GM21367 (cell line): ENCODE data around the gene PID1.
"Not testable (repeated sequence)": the region's sequence is repeated elsewhere in the genome, so short reads cannot be mapped to it uniquely, and the experiment has no call there.

Source experiments
- ATAC-seq: cut with Tn5 transposase; IDR thresholded peaks from one replicate; pipeline ENCODE4 v1.9.1; 2021; ENCODE audit not compliant: unreplicated experiment

The PID1 gene

DNA sequence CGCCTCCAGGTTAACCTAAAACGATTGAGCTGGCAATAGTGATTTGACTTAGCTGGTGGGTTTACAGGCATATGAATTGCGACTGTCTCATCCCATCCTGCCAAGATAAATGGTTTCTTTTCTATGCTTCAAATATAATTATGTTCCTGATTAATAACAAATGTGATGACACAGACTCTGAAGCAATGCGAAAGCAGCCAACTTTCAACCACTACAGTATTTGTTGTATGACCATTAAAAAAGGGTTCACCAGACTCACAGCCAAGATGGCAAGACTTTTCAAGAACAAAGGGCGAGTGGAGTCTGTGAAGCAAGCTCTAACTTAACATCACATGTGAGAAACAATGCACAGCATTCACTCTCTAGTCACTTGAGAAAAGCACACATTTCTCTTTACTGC is 186.6 kb downstream of the PID1 start:
- ATAC-seq = no peak

DNA sequence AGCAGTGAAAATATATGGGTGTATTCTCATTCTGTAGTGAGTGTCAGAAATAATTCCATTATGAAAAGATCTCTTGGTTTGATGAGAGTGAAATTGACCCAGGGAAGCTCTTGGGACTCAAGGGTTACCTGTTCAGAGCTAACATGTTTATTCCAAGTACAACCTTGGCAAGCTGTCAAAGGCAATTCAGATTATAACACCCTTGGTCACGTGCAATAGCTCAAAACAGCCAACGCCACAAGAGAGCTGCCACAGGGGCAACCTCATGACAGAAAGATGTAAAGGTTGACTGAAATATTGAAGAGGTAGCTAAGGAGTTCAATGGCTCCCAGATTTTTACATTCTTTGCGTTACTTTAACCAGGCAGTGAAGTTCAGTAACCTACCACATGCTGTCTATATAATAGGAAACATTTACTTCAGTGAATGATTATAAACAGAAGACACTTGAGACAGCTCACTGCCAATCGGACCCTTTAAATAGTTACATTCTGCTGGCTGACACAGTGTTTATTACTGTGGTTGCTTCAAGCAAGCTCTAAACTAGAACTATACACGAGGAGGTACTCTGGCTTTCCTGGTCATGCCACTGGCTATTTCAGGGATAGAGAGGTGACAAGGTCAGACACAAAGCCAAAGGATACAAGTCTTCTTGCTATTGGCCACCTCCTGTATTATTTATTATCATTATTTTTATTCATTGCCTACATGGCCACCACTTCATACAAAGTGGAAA is 187.3 kb downstream of the PID1 start:
- ATAC-seq = no peak

DNA sequence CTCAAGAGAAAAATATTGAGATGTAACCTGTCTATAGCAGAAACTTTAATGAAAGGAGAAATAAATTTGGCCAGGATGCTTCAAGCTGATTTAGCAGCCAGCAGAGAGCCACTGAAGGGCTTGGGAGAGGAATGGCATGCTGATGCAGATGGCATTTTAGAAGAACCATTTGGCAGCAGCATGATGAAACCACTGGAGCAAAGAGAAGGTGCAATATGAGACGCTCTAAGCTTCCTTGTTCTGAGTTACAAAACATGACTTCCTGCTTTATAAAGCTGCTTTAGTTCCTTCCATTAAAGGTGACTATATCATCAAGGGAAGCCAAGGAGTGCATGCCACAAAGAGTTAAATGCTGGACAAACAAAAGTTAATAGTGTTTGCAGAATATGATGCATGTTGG is 189.7 kb downstream of the PID1 start:
- no peak for ATAC-seq

DNA sequence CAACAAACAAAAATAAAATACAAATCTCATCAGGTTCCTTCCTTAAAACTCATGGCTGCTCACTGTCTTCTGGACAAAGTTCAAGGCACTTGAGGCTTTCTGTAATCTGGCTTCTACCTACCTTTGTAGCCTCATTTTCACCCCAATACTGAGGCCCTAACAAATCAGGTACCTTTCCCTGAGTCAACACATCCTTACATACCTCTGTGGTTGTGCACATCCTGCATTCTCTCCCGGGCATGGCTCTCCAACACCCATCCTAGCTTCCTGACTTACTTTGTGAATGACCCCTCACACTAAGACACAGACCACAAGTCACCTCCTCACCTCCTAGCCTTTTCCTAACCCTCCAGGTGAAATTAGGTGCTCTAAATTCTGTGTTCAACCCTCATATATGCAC is 190.9 kb downstream of the PID1 start:
- ATAC-seq = no peak

DNA sequence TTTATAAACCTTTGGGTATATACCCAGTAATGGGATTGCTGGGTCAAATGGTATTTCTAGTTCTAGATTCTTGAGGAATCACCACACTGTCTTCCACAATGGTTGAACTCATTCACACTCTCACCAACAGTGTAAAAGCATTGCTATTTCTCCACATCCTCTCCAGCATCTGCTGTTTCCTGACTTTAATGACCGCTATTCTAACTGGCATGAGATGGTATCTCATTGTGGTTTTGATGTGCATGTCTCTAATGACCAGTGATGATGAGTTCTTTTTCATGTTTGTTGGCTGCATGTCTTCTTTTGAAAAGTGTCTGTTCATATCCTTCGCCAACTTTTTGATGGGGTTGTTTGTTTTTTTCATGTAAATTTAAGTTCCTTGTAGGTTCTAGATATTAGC is 194.2 kb downstream of the PID1 start:
- ATAC-seq = not testable (repeated sequence)

DNA sequence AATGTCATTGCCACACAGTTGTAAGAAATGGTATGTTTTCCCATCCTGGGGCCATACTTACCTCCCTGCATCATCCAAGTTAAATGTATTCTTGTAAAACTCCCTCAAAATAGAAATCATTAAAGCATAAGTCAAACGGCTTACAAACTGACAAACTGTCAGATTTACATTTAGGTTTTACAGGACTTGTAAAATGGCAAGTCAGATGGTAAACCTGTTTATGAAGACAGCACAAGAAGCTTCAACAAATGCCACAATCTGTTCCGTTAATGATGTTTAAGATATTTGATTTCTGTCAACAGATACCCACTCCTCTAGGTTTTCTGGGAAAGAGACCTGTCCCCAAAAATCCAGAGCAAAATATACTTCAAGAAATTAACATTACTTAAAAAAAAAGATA is 197.2 kb downstream of the PID1 start:
- no peak for ATAC-seq

DNA sequence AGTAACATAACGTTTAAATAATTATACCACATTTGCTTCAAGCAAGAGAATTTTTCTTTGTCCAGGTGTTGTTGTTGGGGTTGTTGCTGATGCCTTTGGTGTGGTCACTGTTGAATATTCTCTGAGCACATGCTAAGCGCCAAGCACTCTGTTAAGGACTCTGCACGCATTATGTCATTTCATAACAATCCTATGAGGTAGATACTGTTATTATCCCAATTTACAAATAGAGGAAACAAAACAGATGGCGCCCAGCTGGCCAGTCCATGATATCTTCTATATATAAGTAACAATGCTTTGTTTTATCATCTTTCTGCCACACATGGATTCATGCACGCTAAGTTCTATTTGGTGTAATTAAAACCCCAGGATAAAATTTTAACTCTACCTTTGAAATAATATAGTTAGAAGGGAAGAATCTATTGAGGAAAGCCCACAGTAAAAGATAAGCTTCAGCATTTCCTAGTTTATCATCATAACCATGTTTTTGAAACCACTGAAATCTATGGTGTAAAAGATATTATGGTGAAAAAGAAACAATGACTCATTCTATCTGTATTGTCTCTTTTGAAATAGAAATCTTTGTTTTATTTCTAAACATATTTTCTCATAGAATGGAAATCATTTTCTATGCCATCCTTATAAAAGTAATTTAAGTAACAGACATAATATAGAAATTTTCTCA is 199.7 kb downstream of the PID1 start:
- ATAC-seq = no peak

DNA sequence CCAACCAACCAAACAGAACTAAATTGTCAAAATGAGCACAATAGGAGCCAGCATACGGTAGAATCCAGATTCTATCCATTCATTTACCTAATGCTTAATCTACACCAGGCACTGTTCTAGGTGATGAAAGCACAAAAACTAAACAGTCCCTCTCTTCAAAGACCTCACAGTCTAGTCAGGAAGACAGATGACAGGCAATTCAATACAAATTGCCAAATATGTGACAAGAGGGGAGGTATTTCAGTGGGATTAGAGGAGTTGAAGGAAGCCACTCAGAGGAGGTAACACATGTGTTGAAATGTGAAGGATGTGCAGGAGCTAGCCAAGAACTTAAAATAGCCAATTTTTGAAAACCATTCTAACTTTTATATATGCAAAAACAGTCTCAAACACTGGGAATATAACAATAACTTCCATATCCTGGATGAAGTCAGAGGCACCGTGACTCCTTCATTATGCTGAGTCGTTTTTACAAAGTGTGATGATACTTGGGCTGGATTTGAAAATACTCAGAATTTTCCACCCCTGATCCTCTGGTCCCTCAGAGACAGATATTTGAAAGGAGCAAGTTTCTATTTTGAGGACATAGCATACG is 204.9 kb downstream of the PID1 start:
- ATAC-seq = no peak

DNA sequence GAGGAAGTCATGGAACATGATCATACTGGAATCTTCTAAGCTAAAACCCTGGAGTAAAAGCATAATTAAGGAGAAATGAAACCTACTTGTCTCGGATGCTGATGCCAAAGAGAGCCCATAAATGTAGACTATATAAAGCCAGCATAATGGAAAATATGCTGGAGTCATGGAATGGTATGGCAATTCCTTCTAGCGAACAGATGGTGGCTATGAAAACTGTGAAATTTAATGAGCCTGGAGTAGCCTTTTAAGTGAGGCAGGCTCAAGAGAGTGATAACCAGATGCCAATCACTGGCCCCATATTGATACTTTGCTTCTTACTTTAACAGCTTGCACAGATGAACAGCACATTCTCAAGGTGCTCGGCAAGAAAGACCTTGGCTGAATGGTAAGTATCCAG is 206.3 kb downstream of the PID1 start:
- no peak for ATAC-seq

DNA sequence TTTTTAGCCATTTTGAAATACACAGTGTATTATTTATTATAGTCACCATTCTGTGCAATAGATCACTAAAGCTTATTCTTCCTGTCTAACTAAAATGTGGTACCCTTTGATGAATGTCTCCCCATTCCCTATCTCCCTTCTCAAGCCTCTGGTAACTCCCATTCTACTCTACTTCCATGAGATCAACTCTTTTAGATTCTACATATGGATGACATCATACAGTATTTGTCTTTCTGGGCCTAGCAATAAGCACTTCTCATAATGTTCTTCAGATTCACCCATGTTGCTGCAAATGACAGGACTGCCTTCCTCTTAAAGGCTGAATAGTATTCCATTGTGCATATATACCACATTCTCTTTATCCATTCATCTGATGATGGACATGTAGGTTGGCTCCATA is 210.9 kb downstream of the PID1 start:
- ATAC-seq = no peak

DNA sequence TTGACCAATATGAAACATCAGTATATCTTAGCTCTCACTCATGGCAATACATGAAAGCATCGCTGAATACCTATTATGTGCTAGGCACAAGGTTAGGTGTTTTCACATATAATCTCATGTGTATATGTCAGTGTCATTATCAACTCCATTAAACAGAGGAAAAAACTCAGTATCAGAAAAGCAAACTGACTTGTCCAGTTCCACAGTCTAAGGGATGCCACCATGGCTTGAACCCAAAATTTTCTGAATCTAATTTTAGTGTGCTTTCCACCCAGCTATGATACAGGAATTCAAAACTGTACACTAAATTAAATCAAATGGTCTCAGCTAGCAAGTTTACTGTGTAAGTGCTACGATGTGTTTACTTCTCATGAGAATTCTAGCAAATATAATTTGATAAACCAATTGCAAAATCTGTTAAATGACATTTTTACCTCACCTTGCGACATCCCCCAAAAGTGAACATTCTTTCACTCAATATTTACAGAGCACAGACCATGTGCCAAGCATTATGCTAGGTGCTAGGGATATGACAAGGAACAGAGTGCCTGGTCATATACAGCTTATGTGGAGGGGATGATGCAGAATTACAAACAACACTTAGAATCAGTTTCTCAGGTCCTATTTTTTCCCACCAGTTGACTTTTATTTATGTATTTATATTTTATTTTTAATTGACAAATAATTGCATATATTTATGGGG is 211.6 kb downstream of the PID1 start:
- ATAC-seq = no peak

DNA sequence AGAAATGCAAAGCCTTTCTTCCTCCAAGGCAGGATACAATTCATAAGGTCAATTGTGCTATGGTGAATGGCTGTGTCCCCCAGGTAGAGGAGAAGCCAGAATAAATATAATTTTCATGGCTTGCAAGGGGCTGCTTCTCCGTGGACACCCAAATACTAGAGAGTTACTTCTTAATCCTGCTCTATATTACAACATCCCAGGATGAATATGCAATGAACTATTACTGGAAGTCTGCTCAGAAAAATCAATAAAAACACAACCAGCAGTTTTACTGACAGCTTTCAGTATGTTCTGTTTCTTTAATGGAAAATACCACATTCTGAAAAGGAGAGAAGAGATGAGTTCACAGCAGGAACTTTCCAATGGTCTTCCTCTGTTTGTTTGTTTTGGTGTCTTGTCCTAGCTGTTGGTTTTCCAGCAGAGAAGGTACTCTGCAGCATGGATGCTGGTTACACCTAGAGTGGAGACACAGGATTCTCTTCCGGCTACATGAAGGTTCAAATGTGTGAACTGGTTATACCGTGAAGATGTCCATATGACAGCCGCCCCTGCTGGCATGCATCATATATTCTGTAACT is 213.0 kb downstream of the PID1 start:
- ATAC-seq = no peak

DNA sequence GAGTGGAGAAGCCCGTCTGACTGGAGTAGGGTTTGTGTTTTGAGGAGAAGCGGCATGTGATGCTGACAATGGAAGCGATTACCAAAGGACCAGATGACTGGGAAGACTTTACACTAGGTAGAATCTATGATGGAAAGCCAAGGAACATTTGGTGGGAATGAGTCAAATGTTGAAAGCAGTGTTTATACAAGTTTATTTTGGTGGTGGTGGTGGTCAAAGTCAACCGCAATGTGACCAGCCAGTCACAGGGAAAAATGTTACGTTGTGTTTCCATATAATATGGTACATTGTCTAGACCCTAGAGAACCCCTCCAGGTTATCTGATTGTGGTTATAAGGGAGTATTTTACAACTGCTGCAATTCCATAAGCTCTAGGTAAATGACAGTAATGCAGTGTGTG is 216.8 kb downstream of the PID1 start:
- no peak for ATAC-seq

DNA sequence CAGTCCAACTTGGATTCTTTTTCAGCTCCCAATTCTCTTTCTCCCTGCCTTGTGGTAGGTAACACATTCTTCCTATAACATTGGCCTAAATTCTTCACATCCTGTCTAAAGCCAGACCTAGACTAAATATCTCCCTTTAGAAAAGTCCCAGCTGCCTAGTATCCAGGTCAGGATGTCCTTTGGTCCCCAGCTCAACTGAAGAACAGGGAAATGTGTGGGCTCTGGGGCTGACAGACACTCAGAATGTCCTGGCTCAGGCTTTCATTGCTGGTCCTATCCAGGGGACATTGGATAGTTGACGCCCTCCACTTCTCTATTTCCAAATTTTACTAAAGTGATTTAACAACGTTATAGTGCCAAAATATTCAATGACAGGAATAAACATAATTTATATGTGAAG is 219.3 kb downstream of the PID1 start:
- ATAC-seq = no peak

DNA sequence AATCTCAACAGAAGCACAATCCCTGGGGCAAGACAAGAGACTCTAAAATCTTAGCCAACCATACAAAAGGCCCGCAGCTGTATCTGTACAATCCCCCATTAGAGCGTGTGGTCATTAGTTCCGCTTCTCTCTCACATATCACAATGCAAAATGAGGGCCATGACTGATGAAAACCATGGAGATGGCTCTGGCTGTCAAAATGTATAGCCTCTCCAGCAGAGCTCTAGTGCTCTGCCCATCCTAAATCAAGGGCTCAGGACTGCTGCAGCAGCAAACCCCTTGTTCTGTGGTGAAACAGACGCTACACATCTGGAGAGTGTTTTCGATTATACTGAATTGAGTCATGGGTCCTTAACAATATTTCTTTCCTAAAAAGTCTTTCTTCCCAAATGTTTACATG is 221.0 kb downstream of the PID1 start:
- no peak for ATAC-seq

DNA sequence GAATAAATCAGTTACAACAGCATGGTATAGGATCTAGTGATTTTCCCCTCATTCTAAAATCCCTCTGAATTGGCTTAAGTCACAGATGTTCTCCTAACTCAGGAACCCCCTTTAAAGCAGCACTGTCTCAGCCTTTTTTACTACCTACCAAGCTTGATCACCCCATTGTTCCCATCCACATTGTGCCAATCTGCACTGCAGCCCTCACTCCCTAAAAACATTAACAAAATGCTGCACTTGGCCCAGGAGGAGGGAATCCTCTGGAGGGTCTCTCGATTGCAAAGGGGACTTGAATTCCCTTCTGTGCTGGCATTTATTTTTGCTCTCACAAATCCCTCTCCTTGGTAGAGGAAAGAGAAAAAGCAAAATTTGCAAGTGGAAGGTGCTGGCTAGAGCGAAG is 223.0 kb downstream of the PID1 start:
- no peak for ATAC-seq

DNA sequence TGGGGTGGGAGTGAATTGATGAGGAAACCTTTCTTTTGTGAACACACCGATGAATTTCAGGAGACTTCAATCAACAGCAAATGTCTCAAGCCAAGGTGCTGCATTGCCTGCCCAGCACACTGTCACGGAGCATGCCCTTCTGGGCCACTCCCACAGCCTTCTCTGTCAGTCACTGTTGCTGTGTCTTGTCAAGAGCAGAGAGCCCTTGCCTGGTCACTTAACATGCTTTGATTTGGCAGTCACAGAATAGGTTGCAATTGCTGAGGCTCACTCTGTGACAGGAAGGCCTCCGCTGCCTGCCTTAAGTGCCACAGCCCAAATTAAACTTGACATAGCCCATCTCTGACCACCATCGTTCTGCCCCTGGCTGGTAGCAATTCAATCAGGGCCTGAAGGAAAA is 225.4 kb downstream of the PID1 start:
- no peak for ATAC-seq

DNA sequence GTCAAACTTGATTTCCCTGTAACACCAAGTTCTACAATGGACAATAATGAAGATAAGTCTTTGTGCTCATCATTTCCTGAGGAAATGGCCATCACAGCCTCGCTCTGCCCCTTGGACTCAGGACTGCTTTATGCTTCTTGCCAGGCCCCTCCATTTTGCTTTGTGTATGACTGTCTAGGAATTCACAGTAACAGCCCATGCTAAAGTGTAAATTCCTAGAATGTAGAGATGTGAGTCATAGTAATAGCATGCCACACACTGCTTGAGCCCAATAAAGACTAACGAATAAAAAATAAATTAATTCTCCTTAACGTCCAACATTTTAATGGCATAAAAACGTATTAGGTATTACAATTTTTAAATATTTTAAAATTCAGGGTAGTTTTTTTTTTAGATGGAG is 226.5 kb downstream of the PID1 start:
- no peak for ATAC-seq

DNA sequence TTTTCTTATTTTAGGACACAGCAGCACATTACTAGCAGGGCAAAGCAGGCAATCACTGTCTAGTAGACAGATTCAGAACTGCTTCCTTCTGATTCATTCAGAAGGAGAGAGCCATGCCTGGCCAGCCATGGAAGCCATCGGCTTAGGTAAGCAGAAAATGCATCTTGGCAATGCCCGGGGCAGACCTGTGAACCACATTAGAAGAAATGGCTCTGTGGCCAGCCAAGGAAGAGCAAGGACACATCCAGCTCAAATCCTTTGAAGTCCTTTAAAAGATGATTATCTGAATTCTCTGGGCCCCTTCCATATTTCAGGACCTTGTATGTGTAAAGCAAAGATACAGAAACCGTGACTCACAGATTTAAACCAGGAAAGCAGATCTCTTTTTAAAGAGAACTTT is 227.4 kb downstream of the PID1 start:
- no peak for ATAC-seq

DNA sequence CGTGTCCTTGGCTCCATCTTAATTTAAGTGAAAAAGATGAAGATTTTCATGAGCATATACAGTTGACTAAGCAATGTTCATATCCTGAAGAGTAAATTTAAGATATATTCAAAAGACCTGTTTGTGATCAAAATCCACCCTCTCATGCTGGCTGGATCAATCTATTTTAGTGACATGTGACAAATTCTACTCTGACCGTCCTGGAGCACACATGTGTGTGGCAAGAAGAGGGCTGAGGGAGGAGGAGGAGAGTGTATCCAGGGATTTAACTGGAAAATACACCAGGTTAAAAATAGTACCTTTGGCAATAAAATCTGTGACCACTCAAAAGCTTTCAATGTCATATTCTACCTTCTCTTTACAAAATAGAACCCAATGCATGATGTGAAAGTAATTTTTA is 228.7 kb downstream of the PID1 start:
- ATAC-seq = no peak

DNA sequence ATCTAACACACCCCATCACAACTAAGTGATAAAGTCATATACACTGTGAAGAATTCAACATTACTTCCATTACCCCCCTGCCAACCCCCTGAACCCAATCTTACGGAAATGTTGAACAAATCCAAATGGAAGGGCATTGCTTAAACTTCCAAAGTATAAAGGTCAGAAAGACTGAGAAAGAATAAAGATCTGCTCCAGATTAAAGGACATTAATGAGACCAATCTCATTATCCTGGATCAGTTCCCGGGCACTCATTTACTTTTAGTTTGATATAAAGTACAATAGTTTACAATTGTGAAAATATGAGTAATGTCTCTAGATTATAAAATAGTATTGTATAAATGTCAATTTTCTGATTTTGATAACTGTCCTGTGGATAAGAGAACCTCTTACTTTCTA is 229.4 kb downstream of the PID1 start:
- ATAC-seq = no peak

DNA sequence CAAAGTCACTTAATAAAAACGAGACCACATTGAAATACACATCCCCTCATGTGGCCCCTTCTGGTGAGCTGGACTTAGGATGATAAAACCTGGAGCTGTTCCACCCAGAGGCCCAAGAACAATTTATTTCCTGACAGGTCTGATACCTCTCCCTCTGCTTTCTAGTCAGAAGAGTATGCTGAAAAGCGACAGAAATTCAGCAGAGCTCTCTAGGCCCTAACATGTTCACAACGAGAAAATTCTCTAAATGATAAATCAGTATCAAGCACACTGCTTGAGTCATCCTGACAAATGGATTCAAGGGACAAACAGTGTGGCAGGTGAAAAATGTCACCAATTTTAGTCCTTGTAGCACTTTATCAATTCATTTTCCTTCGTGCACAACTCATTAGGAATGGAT is 233.5 kb downstream of the PID1 start:
- no peak for ATAC-seq
